Pancreas (tissue), 10 donors: ENCODE measurements around the gene ODAD3. TPM values are rescaled to one million over a fixed set of nuclear protein-coding genes. Genes with fewer than 3 reads are reported as not detected.

Experiments
- ATAC-seq, 4 donors: fragments of 200-7000 bp; cut with Tn5 transposase; one replicate each; pipeline versions ENCODE4 v1.8.0 to v1.9.1; 2020; ENCODE audit warnings: mild to moderate bottlenecking in 4 of 4, moderate library complexity in 4 of 4
- DNase-seq, 6 donors: peaks; one replicate each; pipeline ENCODE4 v3.0.0-alpha.2; 2020
- FAIRE-seq: peaks from 2 replicates; lab custom pipeline; 2012; peaks lifted over from hg19 to GRCh38; lab: Jason Lieb, UNC
- H3K27ac ChIP-seq, 4 donors: fragments of 200-600 bp; sonication (generic); 1 replicate in 3 of 4; 2 replicates in 1 of 4; pipeline versions ENCODE4 v1.5.0 to v1.8.0; 2020
- H3K27me3 ChIP-seq, 4 donors: fragments of 200-600 bp; one replicate each; pipeline ENCODE4 v1.8.0; 2021
- H3K36me3 ChIP-seq, 3 donors: fragments of 200-600 bp; sonication (generic) in 1 of 3; one replicate each; pipeline versions ENCODE4 v1.5.0 to v1.8.0; 2020 to 2021
- H3K4me1 ChIP-seq, 3 donors: fragments of 200-600 bp; one replicate each; pipeline ENCODE4 v1.8.0; 2021
- H3K4me3 ChIP-seq, 4 donors: fragments of 200-600 bp; sonication (generic) in 2 of 4; one replicate each; pipeline versions ENCODE4 v1.5.0 to v1.8.0; 2020 to 2021
- H3K9me3 ChIP-seq, 4 donors: fragments of 200-600 bp; one replicate each; pipeline ENCODE4 v1.8.0; 2021
- WGBS, 2 donors: extraction: QIAGEN DNeasy Blood & Tissue Kit; methylation state at CpG; one replicate each; pipeline ENCODE4 v1.1.7; 2013; 5-methylcytosine and 5-hydroxymethylcytosine counted together
- intact Hi-C, 3 donors: fragments of 100-400 bp; cut with DNase I; formaldehyde crosslinking; loops; one replicate each; pipeline versions ENCODE4 v1.11.1 to v1.14.2; 2022
- polyA plus RNA-seq, 2 donors: library from polyadenylated mRNA; stranded (reverse); fragments of 200-250 nt; gene quantifications; one replicate each; pipeline ENCODE4 v1.2.3, GENCODE V29; 2013
- total RNA-seq, 6 donors: library from RNA; stranded (reverse); fragmentation: NEBNext Ultra II Directional in 4 of 6; extraction: Animal tissue kit (Norgen Biotek cat#: 25700) in 4 of 6; gene quantifications; one replicate each; pipeline versions ENCODE4 v1.2.1 to v1.2.4, GENCODE V29; 2021 to 2023
- TF ChIP-seq, protein P1 (sequence below), 4 donors: fragments of 200-600 bp; sonication (generic) in 3 of 4; IDR thresholded peaks; one replicate each; pipeline versions ENCODE4 v1.5.0 to v1.8.0; 2021; ENCODE audit warnings: antibody characterized with exemption in 4 of 4
- donor health status: healthy with polysubstance abuse.
- donor health status: DM: no; HTN: no; CAD: no; lungs with moderate emphysema.
- donor health status: DM: no; HTN: no; CAD: no.
- donor health status: control.
- donor health status: control.
- donor health status: Bipolar disorder and iron deficiency.
- donor health status: DM: yes; HTN: yes; CAD: no.
- donor health status: DM: no; HTN: no; CAD: no.
- donor health status: DM: no; HTN: no; CAD: no.
- donor health status: DM: yes; HTN: yes; CAD: no.

Gene ODAD3
- total and polyA plus RNA-seq, 8 donors = 0.13 to 1.8 (median 0.38) TPM

DNA sequence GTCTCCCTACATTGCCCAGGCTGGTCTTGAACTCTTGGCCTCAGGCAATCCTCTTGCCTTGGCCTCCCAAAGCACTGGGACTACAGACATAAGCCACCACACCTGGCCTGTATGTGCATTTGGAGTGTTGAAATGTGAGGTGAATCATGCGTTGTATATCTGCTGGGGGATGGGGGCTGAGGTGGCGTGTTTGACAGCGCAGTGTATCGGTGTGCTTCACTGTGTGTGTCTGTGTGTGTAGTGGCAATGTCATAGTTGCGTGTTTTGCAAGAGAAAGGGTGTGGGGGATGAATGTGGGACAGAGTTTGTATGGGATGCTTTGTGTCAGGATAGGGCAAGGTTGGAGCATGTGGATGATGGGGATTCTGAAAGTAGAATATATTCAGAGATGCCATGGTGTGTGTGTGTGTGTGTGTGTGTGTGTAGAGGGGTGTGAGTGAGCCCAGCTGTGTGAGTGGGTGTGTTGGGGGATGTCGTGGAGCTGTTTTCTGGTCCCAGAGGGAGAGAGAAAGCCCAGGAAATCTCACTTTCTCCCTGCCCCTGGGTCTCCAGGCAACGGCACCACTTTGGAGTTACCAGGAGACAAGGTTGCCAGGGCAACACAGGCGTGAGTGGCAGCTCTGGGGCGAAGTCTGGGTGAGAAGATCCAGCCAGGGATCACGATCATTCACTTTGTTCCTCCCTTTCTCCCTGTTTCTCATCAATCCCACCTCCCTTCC, 61.6 kb downstream of the ODAD3 start:
- H3K36me3 ChIP-seq = no peaks in the 10 kb centered on the region
- TF ChIP-seq, protein P1, sequence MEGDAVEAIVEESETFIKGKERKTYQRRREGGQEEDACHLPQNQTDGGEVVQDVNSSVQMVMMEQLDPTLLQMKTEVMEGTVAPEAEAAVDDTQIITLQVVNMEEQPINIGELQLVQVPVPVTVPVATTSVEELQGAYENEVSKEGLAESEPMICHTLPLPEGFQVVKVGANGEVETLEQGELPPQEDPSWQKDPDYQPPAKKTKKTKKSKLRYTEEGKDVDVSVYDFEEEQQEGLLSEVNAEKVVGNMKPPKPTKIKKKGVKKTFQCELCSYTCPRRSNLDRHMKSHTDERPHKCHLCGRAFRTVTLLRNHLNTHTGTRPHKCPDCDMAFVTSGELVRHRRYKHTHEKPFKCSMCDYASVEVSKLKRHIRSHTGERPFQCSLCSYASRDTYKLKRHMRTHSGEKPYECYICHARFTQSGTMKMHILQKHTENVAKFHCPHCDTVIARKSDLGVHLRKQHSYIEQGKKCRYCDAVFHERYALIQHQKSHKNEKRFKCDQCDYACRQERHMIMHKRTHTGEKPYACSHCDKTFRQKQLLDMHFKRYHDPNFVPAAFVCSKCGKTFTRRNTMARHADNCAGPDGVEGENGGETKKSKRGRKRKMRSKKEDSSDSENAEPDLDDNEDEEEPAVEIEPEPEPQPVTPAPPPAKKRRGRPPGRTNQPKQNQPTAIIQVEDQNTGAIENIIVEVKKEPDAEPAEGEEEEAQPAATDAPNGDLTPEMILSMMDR (IDR thresholded peaks at IDR 0.05) = no peak
- intact Hi-C loops = no loop called here
- no peaks in the 10 kb centered on the region for H3K27me3 ChIP-seq
- peak overlapping the region in 1 of 4 donors; percentile 79 for H3K27ac ChIP-seq
- peaks cover 4 to 23% (median 5%) of the 10 kb centered on the region in 3 donors for H3K4me1 ChIP-seq
- DNase-seq (peak in 2 of 6 donors; percentile 35 to 39), ATAC-seq (peak in 1 of 4 donors; percentile 20), FAIRE-seq (no peak)
- no peaks in the 10 kb centered on the region for H3K9me3 ChIP-seq
- H3K4me3 ChIP-seq = no peak overlapping the region
- WGBS, 2 donors = 53 to 55% methylated on average over 10 of the region's 10 CpGs

DNA sequence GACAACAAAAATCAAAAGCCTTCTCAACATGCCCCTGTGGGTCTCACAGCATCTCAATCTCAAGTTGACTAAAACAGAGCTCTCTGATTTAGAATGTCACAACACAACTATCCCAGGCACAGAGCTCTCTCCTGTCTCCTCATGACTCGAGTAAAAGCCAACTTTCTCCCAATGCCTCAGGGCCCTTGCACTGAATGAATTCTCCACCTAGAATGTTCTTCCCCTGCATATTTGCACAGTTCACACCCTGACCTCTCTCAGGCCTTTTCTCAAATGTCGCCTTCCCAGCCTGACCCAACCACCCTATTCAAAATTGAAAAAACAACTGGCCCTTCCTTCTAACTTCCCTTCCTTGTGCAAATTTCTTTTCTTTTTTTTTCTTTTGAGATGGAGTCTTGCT, 64.2 kb downstream of the ODAD3 start:
- Histone ChIP-seq H3K36me3 (no peaks in the 10 kb centered on the region), H3K4me3 (no peak overlapping the region), H3K4me1 (peaks cover 4 to 11% (median 5%) of the 10 kb centered on the region in 3 donors), H3K9me3 (no peaks in the 10 kb centered on the region), H3K27me3 (no peaks in the 10 kb centered on the region), H3K27ac (no peak overlapping the region)
- 90 to 93% methylated on average over 2 of the region's 2 CpGs for WGBS, 2 donors
- ATAC-seq (no peak), FAIRE-seq (no peak), DNase-seq (no peak)
- intact Hi-C loops = no loop called here
- TF ChIP-seq, protein P1 (IDR thresholded peaks at IDR 0.05) = no peak

Other genes with a start within 250 kb of the ODAD3 start
- gene KANK2, start 237.6 kb downstream of the ODAD3 start, total RNA-seq = 10 to 100 TPM; 19.0 to 44.6 (median 25.5) TPM
- gene KANK2, start 237.6 kb downstream of the ODAD3 start, polyA plus RNA-seq = 10 to 100 TPM; 34.7 to 48.7 TPM
- gene ANGPTL8, start 195.5 kb downstream of the ODAD3 start, total RNA-seq = 1 to 10 TPM in 2 of 6 donors, not detected in 4; 1.3 to 1.4 TPM
- 1 to 10 TPM in 1 of 2 donors, under 1 TPM in 1; 0.38 to 2.2 TPM for gene ANGPTL8, start 195.5 kb downstream of the ODAD3 start, polyA plus RNA-seq
- 10 to 100 TPM; 18.0 to 31.8 (median 26.2) TPM for gene DOCK6, start 172.6 kb downstream of the ODAD3 start, total RNA-seq
- gene DOCK6, start 172.6 kb downstream of the ODAD3 start, polyA plus RNA-seq = 10 to 100 TPM; 60.2 to 79.0 TPM
- not detected for gene TSPAN16, start 139.0 kb downstream of the ODAD3 start, total RNA-seq
- not detected for gene TSPAN16, start 139.0 kb downstream of the ODAD3 start, polyA plus RNA-seq
- 100 to 1,000 TPM in 4 of 6 donors, 10 to 100 TPM in 2; 70.6 to 134 (median 107) TPM for gene RAB3D, start 95.5 kb downstream of the ODAD3 start, total RNA-seq
- 10 to 100 TPM; 11.0 to 15.2 TPM for gene RAB3D, start 95.5 kb downstream of the ODAD3 start, polyA plus RNA-seq
- 10 to 100 TPM; 41.4 to 69.2 (median 53.0) TPM for gene TMEM205, start 88.9 kb downstream of the ODAD3 start, total RNA-seq
- 100 to 1,000 TPM in 1 of 2 donors, 10 to 100 TPM in 1; 84.5 to 175 TPM for gene TMEM205, start 88.9 kb downstream of the ODAD3 start, polyA plus RNA-seq
- 10 to 100 TPM; 11.6 to 21.1 (median 14.1) TPM for gene CCDC159, start 88.6 kb downstream of the ODAD3 start, total RNA-seq
- 100 to 1,000 TPM in 1 of 2 donors, 10 to 100 TPM in 1; 86.6 to 106 TPM for gene CCDC159, start 88.6 kb downstream of the ODAD3 start, polyA plus RNA-seq
- gene PLPPR2, start 79.7 kb downstream of the ODAD3 start, total RNA-seq = 10 to 100 TPM in 1 of 6 donors, 1 to 10 TPM in 5; 4.4 to 11.0 (median 7.1) TPM
- 10 to 100 TPM; 15.7 to 32.8 TPM for gene PLPPR2, start 79.7 kb downstream of the ODAD3 start, polyA plus RNA-seq
- 1 to 10 TPM in 4 of 6 donors, under 1 TPM in 2; 0.55 to 1.5 (median 1.1) TPM for gene SWSAP1, start 60.5 kb downstream of the ODAD3 start, total RNA-seq
- 1 to 10 TPM; 1.8 to 2.7 TPM for gene SWSAP1, start 60.5 kb downstream of the ODAD3 start, polyA plus RNA-seq
- gene EPOR, start 50.8 kb downstream of the ODAD3 start, total RNA-seq = 10 to 100 TPM in 1 of 6 donors, 1 to 10 TPM in 5; 5.4 to 16.3 (median 8.0) TPM
- 10 to 100 TPM; 30.4 to 46.2 TPM for gene EPOR, start 50.8 kb downstream of the ODAD3 start, polyA plus RNA-seq
- 10 to 100 TPM; 22.3 to 71.1 (median 33.7) TPM for gene RGL3, start 15.8 kb downstream of the ODAD3 start, total RNA-seq
- gene RGL3, start 15.8 kb downstream of the ODAD3 start, polyA plus RNA-seq = 100 to 1,000 TPM; 152 to 170 TPM
- 100 to 1,000 TPM; 132 to 217 (median 175) TPM for gene PRKCSH, start 514 bp upstream of the ODAD3 start, total RNA-seq
- gene PRKCSH, start 514 bp upstream of the ODAD3 start, polyA plus RNA-seq = 100 to 1,000 TPM; 114 to 140 TPM
- gene ELAVL3, start 45.9 kb upstream of the ODAD3 start, total RNA-seq = under 1 TPM in 1 of 6 donors, not detected in 5; 0.15 TPM
- gene ELAVL3, start 45.9 kb upstream of the ODAD3 start, polyA plus RNA-seq = under 1 TPM; 0.08 to 0.16 TPM
- 1 to 10 TPM; 4.5 to 6.2 (median 5.6) TPM for gene ZNF653, start 70.7 kb upstream of the ODAD3 start, total RNA-seq
- gene ZNF653, start 70.7 kb upstream of the ODAD3 start, polyA plus RNA-seq = 10 to 100 TPM; 21.8 to 25.6 TPM
- gene ECSIT, start 94.0 kb upstream of the ODAD3 start, total RNA-seq = 10 to 100 TPM; 32.1 to 54.8 (median 36.9) TPM
- gene ECSIT, start 94.0 kb upstream of the ODAD3 start, polyA plus RNA-seq = 10 to 100 TPM; 60.3 to 87.3 TPM
- gene CNN1, start 103.7 kb upstream of the ODAD3 start, total RNA-seq = 1 to 10 TPM in 4 of 6 donors, under 1 TPM in 2; 0.43 to 5.2 (median 1.8) TPM
- 10 to 100 TPM; 11.3 to 38.8 TPM for gene CNN1, start 103.7 kb upstream of the ODAD3 start, polyA plus RNA-seq
- gene ELOF1, start 124.1 kb upstream of the ODAD3 start, total RNA-seq = 10 to 100 TPM; 25.0 to 38.9 (median 32.4) TPM
- 10 to 100 TPM; 52.0 to 63.4 TPM for gene ELOF1, start 124.1 kb upstream of the ODAD3 start, polyA plus RNA-seq
- 10 to 100 TPM in 2 of 6 donors, 1 to 10 TPM in 4; 3.5 to 21.8 (median 7.0) TPM for gene ACP5, start 142.5 kb upstream of the ODAD3 start, total RNA-seq
- gene ACP5, start 142.5 kb upstream of the ODAD3 start, polyA plus RNA-seq = 10 to 100 TPM in 1 of 2 donors, 1 to 10 TPM in 1; 7.7 to 11.4 TPM
- 1 to 10 TPM; 4.4 to 8.5 (median 6.0) TPM for gene ZNF627, start 162.4 kb upstream of the ODAD3 start, total RNA-seq
- 1 to 10 TPM; 4.6 to 6.4 TPM for gene ZNF627, start 162.4 kb upstream of the ODAD3 start, polyA plus RNA-seq